Tibial nerve (tissue), 4 donors: ENCODE measurements around the gene PNPLA2. TPM values are rescaled to one million over a fixed set of nuclear protein-coding genes. Genes with fewer than 3 reads are reported as not detected.

ENCODE experiments used
- DNase-seq, 2 donors: peaks; one replicate each; pipeline ENCODE4 v3.0.0-alpha.2; 2019; ENCODE audit warnings: low spot score in 2 of 2
- H3K27ac ChIP-seq, 4 donors: fragments of 200-600 bp; sonication (generic) in 3 of 4; one replicate each; pipeline ENCODE4 v1.5.1; 2017 to 2019; ENCODE audit warnings: mild to moderate bottlenecking in 1 of 4
- H3K27me3 ChIP-seq, 2 donors: fragments of 200-600 bp; sonication (generic) in 1 of 2; one replicate each; pipeline versions ENCODE4 v1.5.1 to v1.6.0; 2017 to 2019
- H3K36me3 ChIP-seq, 3 donors: fragments of 200-600 bp; sonication (generic); one replicate each; pipeline ENCODE4 v1.5.1; 2018 to 2019
- H3K4me1 ChIP-seq, 4 donors: fragments of 200-600 bp; sonication (generic) in 3 of 4; one replicate each; pipeline ENCODE4 v1.5.1; 2017 to 2019
- H3K4me3 ChIP-seq, 4 donors: fragments of 200-600 bp; sonication (generic) in 3 of 4; one replicate each; pipeline ENCODE4 v1.5.1; 2017 to 2019; ENCODE audit warnings: mild to moderate bottlenecking in 1 of 4, moderate library complexity in 1 of 4
- H3K9me3 ChIP-seq, 4 donors: fragments of 200-600 bp; sonication (generic) in 3 of 4; one replicate each; pipeline ENCODE4 v1.5.1; 2017 to 2019
- EP300 ChIP-seq, 2 donors: sonication (generic); formaldehyde crosslinking; IDR thresholded peaks; one replicate each; pipeline ENCODE4 v1.6.1; 2017; ENCODE audit warnings: antibody characterized with exemption in 2 of 2, mild to moderate bottlenecking in 1 of 2
- POLR2A ChIP-seq, 2 donors: fragments of 450-650 bp; IDR thresholded peaks; one replicate each; pipeline ENCODE4 v1.6.1; 2017; ENCODE audit warnings: antibody characterized with exemption in 2 of 2, mild to moderate bottlenecking in 2 of 2, moderate library complexity in 2 of 2
- WGBS, 2 donors: methylation state at CpG; one replicate each; pipeline ENCODE4 v1.1.5; 2018; 5-methylcytosine and 5-hydroxymethylcytosine counted together
- total RNA-seq, 4 donors: library from RNA; depleted of rRNA; stranded (reverse); fragments of >200 nt; gene quantifications; one replicate each; pipeline ENCODE4 v1.1.0, GENCODE V29; 2016
- TF ChIP-seq, protein P1 (sequence below), 5 experiments: fragments of 200-600 bp in 3 of 5; fragments of 450-650 bp in 2 of 5; sonication (generic) in 3 of 5; IDR thresholded peaks; one replicate each; pipeline ENCODE4 v1.5.1; 2016 to 2019; ENCODE audit warnings: antibody characterized with exemption in 5 of 5, mild to moderate bottlenecking in 3 of 5, moderate library complexity in 2 of 5

The PNPLA2 gene
- total RNA-seq, 4 donors from 2014 or later: 136 to 314 (median 187) TPM

DNA sequence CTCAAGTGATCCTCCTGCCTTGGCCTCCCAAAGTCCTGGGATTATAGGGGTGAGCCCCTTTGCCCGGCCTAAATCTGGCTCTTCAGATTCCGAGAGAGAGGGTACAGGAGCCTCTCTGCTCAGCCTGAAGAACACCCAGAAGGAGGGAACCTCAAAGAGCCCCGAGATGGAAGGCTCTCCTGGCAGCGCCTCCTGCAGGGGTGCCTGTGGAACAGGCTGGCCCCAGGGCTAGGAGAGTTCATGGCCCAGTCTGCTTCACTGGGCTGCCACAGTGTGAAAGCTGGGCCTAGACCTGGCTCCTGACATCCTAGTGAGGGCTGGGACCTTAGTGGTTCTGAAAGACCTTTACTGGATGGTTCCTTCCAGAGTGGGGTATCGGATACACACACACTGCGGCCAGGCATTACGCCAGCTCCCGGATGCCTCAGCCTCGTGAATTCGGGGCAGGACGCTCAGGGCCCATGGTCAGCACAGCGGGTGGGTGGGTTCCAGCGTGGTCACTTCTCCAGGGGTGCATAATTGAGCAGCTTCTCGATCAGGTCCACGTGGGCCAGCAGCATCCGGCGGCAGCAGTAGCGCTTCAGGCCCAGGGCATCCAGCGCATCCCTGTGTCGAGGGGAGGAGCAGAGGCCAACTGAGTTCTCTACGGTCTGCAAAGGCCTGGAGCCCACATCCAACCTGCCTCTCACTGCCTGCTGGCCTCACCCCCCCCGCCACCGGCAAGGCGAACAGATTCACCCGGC, 21.3 kb downstream of the PNPLA2 start:
- no peak for TF ChIP-seq EP300 (IDR thresholded peaks at IDR 0.05)
- TF ChIP-seq, protein P1, sequence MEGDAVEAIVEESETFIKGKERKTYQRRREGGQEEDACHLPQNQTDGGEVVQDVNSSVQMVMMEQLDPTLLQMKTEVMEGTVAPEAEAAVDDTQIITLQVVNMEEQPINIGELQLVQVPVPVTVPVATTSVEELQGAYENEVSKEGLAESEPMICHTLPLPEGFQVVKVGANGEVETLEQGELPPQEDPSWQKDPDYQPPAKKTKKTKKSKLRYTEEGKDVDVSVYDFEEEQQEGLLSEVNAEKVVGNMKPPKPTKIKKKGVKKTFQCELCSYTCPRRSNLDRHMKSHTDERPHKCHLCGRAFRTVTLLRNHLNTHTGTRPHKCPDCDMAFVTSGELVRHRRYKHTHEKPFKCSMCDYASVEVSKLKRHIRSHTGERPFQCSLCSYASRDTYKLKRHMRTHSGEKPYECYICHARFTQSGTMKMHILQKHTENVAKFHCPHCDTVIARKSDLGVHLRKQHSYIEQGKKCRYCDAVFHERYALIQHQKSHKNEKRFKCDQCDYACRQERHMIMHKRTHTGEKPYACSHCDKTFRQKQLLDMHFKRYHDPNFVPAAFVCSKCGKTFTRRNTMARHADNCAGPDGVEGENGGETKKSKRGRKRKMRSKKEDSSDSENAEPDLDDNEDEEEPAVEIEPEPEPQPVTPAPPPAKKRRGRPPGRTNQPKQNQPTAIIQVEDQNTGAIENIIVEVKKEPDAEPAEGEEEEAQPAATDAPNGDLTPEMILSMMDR (IDR thresholded peaks at IDR 0.05): no peak
- no peak for TF ChIP-seq POLR2A (IDR thresholded peaks at IDR 0.05)
- H3K9me3 ChIP-seq: no peaks in the 10 kb centered on the region
- peaks cover 0 to 74% (median 38%) of the 10 kb centered on the region in 4 donors for H3K4me1 ChIP-seq
- H3K36me3 ChIP-seq: peaks cover 0 to 55% (median 7%) of the 10 kb centered on the region in 3 donors
- 74 to 77% methylated on average over 15 to 20 of the region's 25 CpGs for WGBS, 2 donors
- H3K27me3 ChIP-seq: no peaks in the 10 kb centered on the region
- DNase-seq: no peak
- H3K4me3 ChIP-seq: no peak overlapping the region
- peak overlapping the region in 3 of 4 donors; percentile 3 to 93 (median 55) for H3K27ac ChIP-seq

DNA sequence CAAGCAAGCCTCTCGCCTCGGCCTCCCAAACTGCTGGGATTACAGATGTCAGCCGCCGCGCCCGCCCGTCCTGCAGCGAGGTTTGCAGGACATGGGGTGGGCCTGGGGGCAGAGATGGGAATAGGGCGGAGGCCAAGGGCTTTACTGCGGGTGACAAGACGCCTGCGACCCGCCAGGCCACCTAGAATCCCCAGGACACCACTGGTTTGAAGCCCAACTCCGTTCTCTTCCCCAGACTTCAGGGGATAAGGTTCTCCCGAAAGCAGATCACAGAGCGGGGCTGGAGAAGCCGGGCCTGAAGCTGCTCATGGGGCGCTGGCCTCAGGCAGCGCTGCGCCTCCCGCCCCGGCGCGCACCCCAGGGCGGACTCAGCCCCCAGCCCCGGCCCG, 23.3 kb downstream of the PNPLA2 start:
- WGBS, 2 donors: 0% methylated on average over 13 to 25 of the region's 27 CpGs
- Histone ChIP-seq H3K27ac (peak overlapping the region; percentile 92 to 98 (median 94)), H3K9me3 (no peaks in the 10 kb centered on the region), H3K4me1 (peaks cover 0 to 76% (median 47%) of the 10 kb centered on the region in 4 donors), H3K36me3 (peaks cover 0 to 43% (median 7%) of the 10 kb centered on the region in 3 donors), H3K4me3 (peak overlapping the region; percentile 69 to 95 (median 79)), H3K27me3 (no peaks in the 10 kb centered on the region)
- TF ChIP-seq POLR2A (IDR thresholded peaks at IDR 0.05): no peak
- TF ChIP-seq, protein P1 (IDR thresholded peaks at IDR 0.05): no peak
- no peak for TF ChIP-seq EP300 (IDR thresholded peaks at IDR 0.05)
- no peak for DNase-seq

GRCh38 chr11:842370-843002, 23.8 kb downstream of the PNPLA2 start, which contains the start of the genes POLR2L and TSPAN4:
Gene POLR2L (minus strand): TSS chr11:842529. CDS start chr11:842508, 21 bp downstream.
Gene TSPAN4 (plus strand): TSS chr11:842852. CDS start chr11:850305, 7,453 bp downstream.
- TF ChIP-seq POLR2A (IDR thresholded peaks at IDR 0.05): peak; percentile 49 to 88
- TF ChIP-seq, protein P1 (IDR thresholded peaks at IDR 0.05): peak in 2 of 5 experiments; percentile 73 to 87
- peak in 1 of 2 donors; percentile 91 for TF ChIP-seq EP300 (IDR thresholded peaks at IDR 0.05)
- H3K4me1 ChIP-seq: peaks cover 0 to 77% (median 48%) of the 10 kb centered on the region in 4 donors
- H3K36me3 ChIP-seq: peaks cover 0 to 43% (median 7%) of the 10 kb centered on the region in 3 donors

GRCh38 chr11:843086-843734, 24.5 kb downstream of the PNPLA2 start:
- DNase-seq: no peak
- 1 to 5% methylated on average over 7 to 53 of the region's 53 CpGs for WGBS, 2 donors
- H3K27ac ChIP-seq: peak overlapping the region; percentile 92 to 98 (median 94)
- peak overlapping the region; percentile 69 to 95 (median 79) for H3K4me3 ChIP-seq
- H3K9me3 ChIP-seq: no peaks in the 10 kb centered on the region
- H3K4me1 ChIP-seq: peaks cover 0 to 81% (median 53%) of the 10 kb centered on the region in 4 donors
- no peak for TF ChIP-seq EP300 (IDR thresholded peaks at IDR 0.05)
- no peak for TF ChIP-seq POLR2A (IDR thresholded peaks at IDR 0.05)
- TF ChIP-seq, protein P1 (IDR thresholded peaks at IDR 0.05): no peak
- H3K27me3 ChIP-seq: peaks cover 0 to 4% of the 10 kb centered on the region in 2 donors
- peaks cover 0 to 41% (median 7%) of the 10 kb centered on the region in 3 donors for H3K36me3 ChIP-seq

More at GRCh38 chr11:842370-843002, 23.8 kb downstream of the PNPLA2 start, which contains the start of the genes POLR2L and TSPAN4:
- peak; percentile 77 to 88 for DNase-seq
- WGBS, 2 donors: 0 to 1% methylated on average over 1 to 51 of the region's 87 CpGs
- Histone ChIP-seq H3K9me3 (no peaks in the 10 kb centered on the region), H3K4me3 (peak within 1 kb of the TSS; percentile 69 to 95 (median 79)), H3K27ac (peak within 1 kb of the TSS; percentile 92 to 98 (median 94)), H3K27me3 (no peaks in the 10 kb centered on the region)
